AG04450 (cell line): ENCODE data around the gene ZNF804B. TPM values are rescaled to one million over a fixed set of nuclear protein-coding genes. Genes with fewer than 3 reads are reported as not detected.

ENCODE experiments used
- CTCF ChIA-PET: fragments of 300-600, 350-600 bp; formaldehyde crosslinking; extraction: SDS; loops from one replicate; lab custom pipeline; 2022; ENCODE audit warnings: antibody characterized with exemption, inconsistent platforms; lab: Charles Lee
- POLR2A ChIA-PET: fragments of 350-600 bp; formaldehyde crosslinking; extraction: SDS; loops from one replicate; lab custom pipeline; 2021; ENCODE audit warnings: antibody characterized with exemption, inconsistent platforms; lab: Yijun Ruan, JAX
- DNase-seq: peaks from one replicate; pipeline ENCODE4 v3.0.0-alpha.2; 2011; ENCODE audit warnings: low read depth, low spot score
- H3K27ac ChIP-seq: one replicate; pipeline ENCODE4 v1.5.1; 2012; ENCODE audit warnings: low read depth, low read length, control low read depth
- H3K27me3 ChIP-seq: one replicate; pipeline ENCODE4 v1.6.0; 2012; ENCODE audit warnings: low read length; ENCODE audit not compliant: control insufficient read depth, insufficient read depth
- H3K4me3 ChIP-seq: 2 replicates; pipeline ENCODE4 v1.5.1; 2011; ENCODE audit warnings: mild to moderate bottlenecking, low read depth, low read length, control low read depth
- H3K9me3 ChIP-seq: 2 replicates; pipeline ENCODE4 v1.5.1; 2012; ENCODE audit warnings: low read length; ENCODE audit not compliant: control insufficient read depth, insufficient read depth
- polyA plus RNA-seq: library from polyadenylated mRNA; depleted of rRNA; stranded (reverse); fragments of >200 nt; gene quantifications from 2 replicates; pipeline ENCODE4 v1.2.3, GENCODE V29; 2011
- TF ChIP-seq, protein P1 (sequence below): IDR thresholded peaks from 2 replicates; pipeline ENCODE4 v1.5.1; 2011; ENCODE audit warnings: low read depth, low read length, control low read depth, inconsistent platforms

The ZNF804B gene
- polyA plus RNA-seq, 1 experiment: not detected

- TF ChIP-seq, protein P1, sequence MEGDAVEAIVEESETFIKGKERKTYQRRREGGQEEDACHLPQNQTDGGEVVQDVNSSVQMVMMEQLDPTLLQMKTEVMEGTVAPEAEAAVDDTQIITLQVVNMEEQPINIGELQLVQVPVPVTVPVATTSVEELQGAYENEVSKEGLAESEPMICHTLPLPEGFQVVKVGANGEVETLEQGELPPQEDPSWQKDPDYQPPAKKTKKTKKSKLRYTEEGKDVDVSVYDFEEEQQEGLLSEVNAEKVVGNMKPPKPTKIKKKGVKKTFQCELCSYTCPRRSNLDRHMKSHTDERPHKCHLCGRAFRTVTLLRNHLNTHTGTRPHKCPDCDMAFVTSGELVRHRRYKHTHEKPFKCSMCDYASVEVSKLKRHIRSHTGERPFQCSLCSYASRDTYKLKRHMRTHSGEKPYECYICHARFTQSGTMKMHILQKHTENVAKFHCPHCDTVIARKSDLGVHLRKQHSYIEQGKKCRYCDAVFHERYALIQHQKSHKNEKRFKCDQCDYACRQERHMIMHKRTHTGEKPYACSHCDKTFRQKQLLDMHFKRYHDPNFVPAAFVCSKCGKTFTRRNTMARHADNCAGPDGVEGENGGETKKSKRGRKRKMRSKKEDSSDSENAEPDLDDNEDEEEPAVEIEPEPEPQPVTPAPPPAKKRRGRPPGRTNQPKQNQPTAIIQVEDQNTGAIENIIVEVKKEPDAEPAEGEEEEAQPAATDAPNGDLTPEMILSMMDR: no peak
- CTCF ChIA-PET: no interaction called here
- no peak for DNase-seq
- H3K4me3 ChIP-seq: no peak overlapping the region
- no peaks in the 10 kb centered on the region for H3K27me3 ChIP-seq
- H3K27ac ChIP-seq: no peak overlapping the region
- POLR2A ChIA-PET: no interaction called here
- peaks cover 10% of the 10 kb centered on the region; the same call in 1 of the 2 replicates for H3K9me3 ChIP-seq
These were observed 312.6 kb downstream of the ZNF804B start for GRCh38 chr7:89072081-89072480.

GRCh38 chr7:89073776-89074175, 314.3 kb downstream of the ZNF804B start:
- DNase-seq: no peak
- Histone ChIP-seq H3K4me3 (no peak overlapping the region), H3K27ac (no peak overlapping the region), H3K9me3 (peaks cover 10% of the 10 kb centered on the region; the same call in 1 of the 2 replicates), H3K27me3 (no peaks in the 10 kb centered on the region)
- ChIA-PET POLR2A (no interaction called here), CTCF (no interaction called here)
- TF ChIP-seq, protein P1: no peak

DNA sequence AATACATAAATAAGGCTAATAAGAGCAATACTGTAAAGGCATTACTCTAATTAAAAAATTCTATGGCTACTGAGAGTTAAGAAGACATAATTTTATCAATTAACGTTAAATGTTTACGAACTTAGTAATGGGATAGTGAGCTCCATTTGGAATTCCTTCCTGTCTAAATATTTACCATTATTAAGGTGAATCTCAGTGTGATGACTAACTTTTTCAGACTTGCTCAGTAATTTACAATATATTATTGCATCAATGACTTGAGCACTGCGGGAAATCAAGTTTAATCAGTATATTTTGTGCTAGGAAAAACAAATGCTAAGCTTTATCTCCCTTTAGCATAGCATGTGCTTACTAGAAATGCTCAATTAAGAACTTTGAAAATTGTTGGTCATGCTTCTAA, 318.5 kb downstream of the ZNF804B start:
- CTCF ChIA-PET: no interaction called here
- Histone ChIP-seq H3K27me3 (no peaks in the 10 kb centered on the region), H3K9me3 (peaks cover 12% of the 10 kb centered on the region; the same call in 1 of the 2 replicates), H3K27ac (no peak overlapping the region), H3K4me3 (no peak overlapping the region)
- POLR2A ChIA-PET: no interaction called here
- TF ChIP-seq, protein P1: no peak
- DNase-seq: no peak

DNA sequence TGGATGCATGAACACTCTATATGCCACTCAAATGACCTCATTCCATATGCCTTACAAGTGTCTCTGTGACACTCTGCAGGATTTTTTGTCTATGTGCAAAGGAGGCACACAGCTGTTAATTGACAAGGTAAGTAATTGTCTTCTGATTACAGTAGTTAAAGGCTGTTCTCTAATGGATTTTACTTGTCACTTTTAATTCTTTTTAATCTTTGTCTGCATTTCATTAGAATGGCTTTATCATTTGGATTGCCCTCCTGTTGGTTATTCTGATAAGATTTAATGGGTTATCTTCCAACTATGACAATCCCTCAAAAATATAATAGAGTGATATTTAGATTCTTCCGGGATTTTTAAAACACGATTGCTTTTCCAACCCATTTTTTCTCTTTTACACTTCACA, 326.1 kb downstream of the ZNF804B start:
- TF ChIP-seq, protein P1: no peak
- no peak for DNase-seq
- CTCF ChIA-PET: no interaction called here
- H3K4me3 ChIP-seq: no peak overlapping the region
- no peaks in the 10 kb centered on the region for H3K27me3 ChIP-seq
- POLR2A ChIA-PET: no interaction called here
- no peak overlapping the region for H3K27ac ChIP-seq
- peaks cover 5% of the 10 kb centered on the region; the same call in 1 of the 2 replicates for H3K9me3 ChIP-seq

GRCh38 chr7:89091550-89091949, 332.1 kb downstream of the ZNF804B start:
- H3K27ac ChIP-seq: no peak overlapping the region
- no peak overlapping the region for H3K4me3 ChIP-seq
- TF ChIP-seq, protein P1: no peak
- peaks cover 5% of the 10 kb centered on the region; the same call in 1 of the 2 replicates for H3K9me3 ChIP-seq
- H3K27me3 ChIP-seq: no peaks in the 10 kb centered on the region
- ChIA-PET CTCF (no interaction called here), POLR2A (no interaction called here)
- no peak for DNase-seq
